Measurements from ENCODE around the gene LIMD2. TPM values are rescaled to one million over a fixed set of nuclear protein-coding genes. Genes with fewer than 3 reads are reported as not detected.

Gene LIMD2
- total RNA-seq, 2 experiments from 2014 or later: 711 to 727 TPM

DNA sequence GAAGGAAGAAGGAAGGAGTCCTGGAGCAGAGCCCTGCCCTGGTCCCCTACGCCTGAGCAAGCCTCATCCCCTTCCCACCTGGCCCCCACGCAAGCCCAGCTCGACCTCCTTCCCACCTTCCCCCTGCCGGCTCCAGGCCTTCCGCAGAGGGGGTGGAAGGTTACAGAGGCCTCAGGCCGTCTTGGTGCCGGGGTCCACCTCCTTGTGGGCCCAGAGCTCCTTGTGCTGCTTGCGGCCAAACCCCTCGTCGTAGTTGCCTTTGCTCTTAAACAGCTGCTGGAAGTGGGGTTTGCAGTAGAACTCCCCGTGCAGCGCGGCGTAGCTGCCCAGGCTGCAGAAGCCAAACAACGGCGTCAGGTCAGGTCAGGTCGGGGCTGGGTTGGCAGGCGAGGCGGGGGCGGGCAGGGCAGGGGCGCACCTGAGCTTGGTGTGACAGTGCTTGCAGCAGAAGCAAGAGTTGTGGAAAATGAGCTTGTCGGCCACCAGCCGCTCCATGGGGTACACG is 1.5 kb downstream of the LIMD2 start:
- CTCF ChIA-PET: interaction anchor here (0.6 to 10.9 kb wide), 13 partner anchors 9 to 142 kb away, joined by 3 to 169 read pairs (median 4); partner anchors contain the start of genes CCDC47 and DDX42
- intact Hi-C loops (cut with DNase I, micrococcal nuclease): loop anchor here (1.0 to 5.0 kb wide), 7 partner anchors 12 to 136 kb away; partner anchors contain the start of genes FTSJ3 (in 2 of the 2), PSMC5 (in 2 of the 2), MAP3K3 (in 1 of the 2) and STRADA (in 1 of the 2)
- TF ChIP-seq, protein P1, sequence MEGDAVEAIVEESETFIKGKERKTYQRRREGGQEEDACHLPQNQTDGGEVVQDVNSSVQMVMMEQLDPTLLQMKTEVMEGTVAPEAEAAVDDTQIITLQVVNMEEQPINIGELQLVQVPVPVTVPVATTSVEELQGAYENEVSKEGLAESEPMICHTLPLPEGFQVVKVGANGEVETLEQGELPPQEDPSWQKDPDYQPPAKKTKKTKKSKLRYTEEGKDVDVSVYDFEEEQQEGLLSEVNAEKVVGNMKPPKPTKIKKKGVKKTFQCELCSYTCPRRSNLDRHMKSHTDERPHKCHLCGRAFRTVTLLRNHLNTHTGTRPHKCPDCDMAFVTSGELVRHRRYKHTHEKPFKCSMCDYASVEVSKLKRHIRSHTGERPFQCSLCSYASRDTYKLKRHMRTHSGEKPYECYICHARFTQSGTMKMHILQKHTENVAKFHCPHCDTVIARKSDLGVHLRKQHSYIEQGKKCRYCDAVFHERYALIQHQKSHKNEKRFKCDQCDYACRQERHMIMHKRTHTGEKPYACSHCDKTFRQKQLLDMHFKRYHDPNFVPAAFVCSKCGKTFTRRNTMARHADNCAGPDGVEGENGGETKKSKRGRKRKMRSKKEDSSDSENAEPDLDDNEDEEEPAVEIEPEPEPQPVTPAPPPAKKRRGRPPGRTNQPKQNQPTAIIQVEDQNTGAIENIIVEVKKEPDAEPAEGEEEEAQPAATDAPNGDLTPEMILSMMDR (IDR thresholded peaks at IDR 0.05): no peak
- peak overlapping the region; percentile 98 for H3K4me3 ChIP-seq (ENCODE audit: low read length)
- ATAC-seq (ENCODE audit: poor library complexity) (no peak), DNase-seq (peak in 8 of 14 experiments; percentile 21 to 65 (median 46))
- peaks cover 80% of the 10 kb centered on the region for H3K4me1 ChIP-seq (ENCODE audit: insufficient read depth, low read length)
- H3K9me3 Mint-ChIP-seq: no peaks in the 10 kb centered on the region
- peak overlapping the region; percentile 73 to 91 for H3K27ac ChIP-seq (ENCODE audit: low read depth in 1 of 2, low read length in 2 of 2)
- POLR2A ChIA-PET: interaction anchor here (0.7 to 13.2 kb wide), 27 partner anchors 11 to 808 kb away, joined by 3 to 844 read pairs (median 5); partner anchors contain the start of genes CCDC47, CEP95, DDX42 and DDX5
- H3K9me3 ChIP-seq (ENCODE audit: control insufficient read depth in 1 of 2, insufficient read depth in 1 of 2, low read length in 2 of 2): no peaks in the 10 kb centered on the region
- peaks cover 49% of the 10 kb centered on the region for H3K36me3 ChIP-seq (ENCODE audit: insufficient read depth, low read length)
- peaks cover 83% of the 10 kb centered on the region for H3K36me3 Mint-ChIP-seq (ENCODE audit: low read depth)
- peak overlapping the region; percentile 100 for H3K27ac Mint-ChIP-seq
- peaks cover 5% of the 10 kb centered on the region for H3K27me3 Mint-ChIP-seq
- H3K4me3 Mint-ChIP-seq: peak overlapping the region; percentile 100
- H3K4me1 Mint-ChIP-seq (ENCODE audit: low read depth): peaks cover 74% of the 10 kb centered on the region
- no peaks in the 10 kb centered on the region for H3K27me3 ChIP-seq (ENCODE audit: control insufficient read depth in 1 of 2, insufficient read depth in 2 of 2, low read length in 2 of 2)

DNA sequence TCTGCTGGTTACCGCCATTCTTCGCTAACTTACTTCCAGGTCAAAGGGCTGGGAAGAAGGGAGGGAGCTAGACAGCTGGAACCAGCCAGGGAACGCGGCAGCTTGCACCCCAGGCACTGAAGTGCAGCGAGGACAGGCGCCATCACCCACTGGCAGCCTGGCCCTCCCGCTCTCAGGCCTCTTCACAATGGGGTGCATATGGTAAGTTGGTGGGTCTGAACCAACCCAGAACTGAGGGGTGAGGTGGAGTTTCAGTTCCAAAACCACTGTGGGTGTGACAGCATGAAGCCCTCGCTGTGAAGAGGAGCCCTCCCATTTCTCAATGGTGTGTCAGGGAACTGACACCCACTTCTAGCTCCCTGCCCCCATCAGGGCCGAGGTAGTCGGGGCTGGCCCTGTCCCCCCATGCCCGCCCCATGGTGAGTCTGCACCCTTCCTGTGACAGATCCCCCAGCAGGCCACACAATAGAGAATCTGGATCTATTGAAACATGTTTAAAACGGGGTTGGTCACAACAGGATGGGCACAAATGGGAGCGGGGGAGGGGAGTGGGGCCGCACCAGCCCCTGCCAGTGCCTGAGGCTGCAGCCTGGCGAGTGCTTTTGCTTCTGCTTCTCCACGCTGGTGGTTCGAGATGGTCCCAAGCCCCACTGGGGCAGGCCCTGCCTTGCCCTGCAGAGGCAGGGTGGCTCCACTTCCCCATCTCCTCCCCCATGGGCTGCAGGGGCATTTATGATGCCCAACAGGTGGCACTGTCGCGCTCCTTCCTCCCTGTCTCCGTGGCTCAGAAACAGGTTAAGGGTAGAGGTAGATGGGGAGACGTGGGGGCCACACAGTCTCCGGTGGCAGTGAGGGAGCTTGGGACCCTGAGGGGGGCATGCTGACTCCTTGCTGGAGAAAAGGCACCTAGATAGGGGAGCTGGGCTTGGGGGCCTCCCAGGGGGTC is 2.3 kb downstream of the LIMD2 start:
- DNase-seq (peak; percentile 77 to 92 (median 84)), ATAC-seq (ENCODE audit: poor library complexity) (peak; percentile 33)
- intact Hi-C loops (cut with DNase I, micrococcal nuclease): loop anchor here (1.0 to 5.0 kb wide), 8 partner anchors 13 to 137 kb away; partner anchors contain the start of genes FTSJ3 (in 2 of the 2), PSMC5 (in 2 of the 2), MAP3K3 (in 1 of the 2) and STRADA (in 1 of the 2)
- peak overlapping the region; percentile 100 for H3K27ac Mint-ChIP-seq
- H3K9me3 Mint-ChIP-seq: no peaks in the 10 kb centered on the region
- peaks cover 83% of the 10 kb centered on the region for H3K36me3 Mint-ChIP-seq (ENCODE audit: low read depth)
- ChIA-PET CTCF (interaction anchor here (0.6 to 10.9 kb wide), 16 partner anchors 10 to 272 kb away, joined by 3 to 169 read pairs (median 3); partner anchors contain the start of genes CCDC47 and DDX42), POLR2A (interaction anchor here (0.7 to 13.2 kb wide), 36 partner anchors 9 to 809 kb away, joined by 3 to 844 read pairs (median 5); partner anchors contain the start of genes CCDC47, CEP95, DDX42 and DDX5)
- H3K27me3 ChIP-seq (ENCODE audit: control insufficient read depth in 1 of 2, insufficient read depth in 2 of 2, low read length in 2 of 2): no peaks in the 10 kb centered on the region
- H3K27ac ChIP-seq (ENCODE audit: low read depth in 1 of 2, low read length in 2 of 2): peak overlapping the region; percentile 73 to 91
- no peaks in the 10 kb centered on the region for H3K9me3 ChIP-seq (ENCODE audit: control insufficient read depth in 1 of 2, insufficient read depth in 1 of 2, low read length in 2 of 2)
- peak overlapping the region; percentile 98 for H3K4me3 ChIP-seq (ENCODE audit: low read length)
- H3K4me3 Mint-ChIP-seq: peak overlapping the region; percentile 100
- peaks cover 53% of the 10 kb centered on the region for H3K36me3 ChIP-seq (ENCODE audit: insufficient read depth, low read length)
- TF ChIP-seq, protein P1 (IDR thresholded peaks at IDR 0.05): peak; percentile 82
- H3K4me1 Mint-ChIP-seq (ENCODE audit: low read depth): peaks cover 74% of the 10 kb centered on the region
- peaks cover 5% of the 10 kb centered on the region for H3K27me3 Mint-ChIP-seq
- H3K4me1 ChIP-seq (ENCODE audit: insufficient read depth, low read length): peaks cover 78% of the 10 kb centered on the region
